ENCODE results near the gene HLA-DOB.

Gene HLA-DOB

DNA sequence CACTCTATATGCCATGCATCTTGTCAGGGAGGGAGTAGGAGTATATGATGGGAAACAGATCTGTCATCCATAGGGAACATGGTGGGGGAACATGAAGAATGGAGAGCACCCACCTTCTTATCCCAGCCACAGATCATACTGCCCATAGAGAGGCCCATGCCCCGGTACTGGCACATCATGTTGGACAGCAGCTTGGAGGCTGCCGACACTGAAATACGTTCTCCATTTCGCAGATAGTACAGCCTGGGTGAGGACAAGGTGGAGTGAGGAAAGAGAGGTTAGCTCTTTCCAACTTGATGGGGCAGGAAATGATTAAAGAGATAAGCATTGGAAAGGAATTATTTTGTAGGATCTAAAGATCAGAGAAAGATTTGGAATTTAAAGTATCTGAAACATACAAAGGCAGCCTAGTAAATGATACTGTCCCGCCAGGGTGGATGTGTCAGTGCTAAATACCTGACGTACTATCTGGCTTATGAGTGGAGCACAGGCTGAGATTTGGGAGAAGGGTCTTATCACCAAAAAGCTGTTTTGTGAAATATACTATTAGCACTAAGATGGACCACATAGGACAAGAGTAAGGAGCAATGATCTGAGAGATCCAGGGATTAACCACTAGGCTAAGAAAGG is 25.3 kb upstream of the HLA-DOB start:
- Histone ChIP-seq H2BK15ac (replicated peaks; ENCODE audit: low read depth) (no peak overlapping the region), H4K5ac (ENCODE audit: low read length) (no peak overlapping the region), H3K4me1 (ENCODE audit: control insufficient read depth, low read depth, low read length) (no peaks in the 10 kb centered on the region), H2AK5ac (ENCODE audit: low read length) (no peak overlapping the region), H3K23ac (ENCODE audit: low read length) (no peak overlapping the region), H3K18ac (ENCODE audit: low read length) (no peak overlapping the region), H3K9ac (ENCODE audit: low read length) (no peak overlapping the region), H2BK5ac (ENCODE audit: low read length) (no peak overlapping the region), H3K4ac (ENCODE audit: low read depth, low read length) (no peak overlapping the region), H3K56ac (ENCODE audit: low read length) (no peak overlapping the region), H3K4me2 (ENCODE audit: low read length) (no peak overlapping the region), H3K4me3 (ENCODE audit: low read length) (no peak overlapping the region), H4K8ac (ENCODE audit: low read depth, low read length) (no peak overlapping the region), H3K79me1 (ENCODE audit: low read length) (no peaks in the 10 kb centered on the region), H3K27me3 (ENCODE audit: insufficient read depth, low read length, poor library complexity) (peaks cover 2% of the 10 kb centered on the region), H3K79me2 (ENCODE audit: control insufficient read depth, insufficient read depth, low read length) (no peaks in the 10 kb centered on the region), H3K27ac (ENCODE audit: low read depth, low read length) (no peak overlapping the region), H3K36me3 (ENCODE audit: control insufficient read depth, insufficient read depth, low read length) (no peaks in the 10 kb centered on the region), H2BK120ac (ENCODE audit: low read depth, low read length) (no peak overlapping the region)
- no peak for DNase-seq
- no CpG with 5 or more reads among the region's 6 CpGs for WGBS (ENCODE audit: extremely low coverage, insufficient coverage, low lambda C conversion rate)

DNA sequence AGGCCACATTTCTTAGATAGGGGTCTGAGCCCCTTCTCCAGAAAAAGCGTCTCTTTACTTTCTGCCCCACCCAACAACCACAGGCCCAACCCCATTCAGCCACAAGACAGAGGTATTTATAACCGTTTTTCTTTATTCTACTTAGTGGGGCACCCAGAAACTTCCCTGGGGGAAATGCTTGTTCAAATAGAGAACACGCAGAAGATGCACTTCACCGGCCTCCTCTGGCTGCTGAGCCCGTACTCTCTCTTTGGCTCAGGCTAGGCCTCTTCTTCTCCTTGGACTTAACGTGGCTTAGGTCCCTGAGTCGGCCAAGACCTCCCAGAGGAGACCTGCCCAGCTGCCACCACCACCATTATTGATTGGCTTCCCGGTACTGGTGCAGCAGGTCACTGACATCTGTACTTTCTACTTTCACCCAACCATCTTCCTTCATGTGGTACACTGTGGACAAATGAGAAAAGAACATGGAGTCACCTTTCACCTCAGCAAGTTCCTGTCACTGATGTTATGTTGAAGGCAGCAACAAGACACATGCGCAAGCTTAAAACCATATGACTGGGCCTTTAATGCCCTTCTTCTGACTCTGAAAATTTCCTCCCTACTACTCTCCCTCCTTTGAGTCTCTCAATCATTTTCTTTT is 23.9 kb upstream of the HLA-DOB start:
- Histone ChIP-seq H2AK5ac (ENCODE audit: low read length) (no peak overlapping the region), H3K4me3 (ENCODE audit: low read length) (no peak overlapping the region), H2BK5ac (ENCODE audit: low read length) (no peak overlapping the region), H4K8ac (ENCODE audit: low read depth, low read length) (no peak overlapping the region), H3K9ac (ENCODE audit: low read length) (no peak overlapping the region), H3K27me3 (ENCODE audit: insufficient read depth, low read length, poor library complexity) (peaks cover 2% of the 10 kb centered on the region), H2BK120ac (ENCODE audit: low read depth, low read length) (no peak overlapping the region), H3K4me2 (ENCODE audit: low read length) (no peak overlapping the region), H3K18ac (ENCODE audit: low read length) (no peak overlapping the region), H3K4ac (ENCODE audit: low read depth, low read length) (no peak overlapping the region), H3K56ac (ENCODE audit: low read length) (no peak overlapping the region), H3K27ac (ENCODE audit: low read depth, low read length) (no peak overlapping the region), H3K4me1 (ENCODE audit: control insufficient read depth, low read depth, low read length) (no peaks in the 10 kb centered on the region), H3K23ac (ENCODE audit: low read length) (no peak overlapping the region), H3K36me3 (ENCODE audit: control insufficient read depth, insufficient read depth, low read length) (no peaks in the 10 kb centered on the region), H2BK15ac (replicated peaks; ENCODE audit: low read depth) (no peak overlapping the region), H3K79me1 (ENCODE audit: low read length) (no peaks in the 10 kb centered on the region), H4K5ac (ENCODE audit: low read length) (no peak overlapping the region), H3K79me2 (ENCODE audit: control insufficient read depth, insufficient read depth, low read length) (no peaks in the 10 kb centered on the region)
- DNase-seq, result no peak
- no CpG with 5 or more reads among the region's 9 CpGs for WGBS (ENCODE audit: extremely low coverage, insufficient coverage, low lambda C conversion rate)

DNA sequence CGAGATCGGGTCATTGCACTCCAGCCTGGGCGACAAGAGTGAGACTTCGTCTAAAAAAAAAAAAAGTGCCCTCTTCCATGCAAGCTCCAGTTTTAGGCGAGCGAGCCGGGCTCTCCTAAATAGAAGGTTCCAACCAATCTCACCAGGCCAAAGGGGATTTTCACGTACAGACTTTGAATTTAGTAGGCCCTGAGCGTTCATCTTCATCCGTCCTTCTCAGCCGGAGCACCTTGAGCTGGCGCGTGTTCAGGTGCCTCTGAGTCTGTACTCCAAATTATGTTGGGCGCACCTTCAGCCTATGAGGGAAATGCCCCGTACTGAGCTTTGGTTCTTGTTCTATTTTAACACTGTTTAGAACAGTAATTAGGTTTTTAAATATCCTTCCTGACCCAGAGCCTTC is 22.6 kb upstream of the HLA-DOB start:
- Histone ChIP-seq H2BK120ac (ENCODE audit: low read depth, low read length) (no peak overlapping the region), H3K4me2 (ENCODE audit: low read length) (no peak overlapping the region), H3K18ac (ENCODE audit: low read length) (no peak overlapping the region), H2AK5ac (ENCODE audit: low read length) (no peak overlapping the region), H2BK15ac (replicated peaks; ENCODE audit: low read depth) (no peak overlapping the region), H4K8ac (ENCODE audit: low read depth, low read length) (no peak overlapping the region), H3K79me2 (ENCODE audit: control insufficient read depth, insufficient read depth, low read length) (no peaks in the 10 kb centered on the region), H4K5ac (ENCODE audit: low read length) (no peak overlapping the region), H3K56ac (ENCODE audit: low read length) (no peak overlapping the region), H3K79me1 (ENCODE audit: low read length) (no peaks in the 10 kb centered on the region), H3K9ac (ENCODE audit: low read length) (no peak overlapping the region), H3K27me3 (ENCODE audit: insufficient read depth, low read length, poor library complexity) (peaks cover 2% of the 10 kb centered on the region), H2BK5ac (ENCODE audit: low read length) (no peak overlapping the region), H3K36me3 (ENCODE audit: control insufficient read depth, insufficient read depth, low read length) (no peaks in the 10 kb centered on the region), H3K4me3 (ENCODE audit: low read length) (no peak overlapping the region), H3K27ac (ENCODE audit: low read depth, low read length) (no peak overlapping the region), H3K4ac (ENCODE audit: low read depth, low read length) (no peak overlapping the region), H3K4me1 (ENCODE audit: control insufficient read depth, low read depth, low read length) (no peaks in the 10 kb centered on the region), H3K23ac (ENCODE audit: low read length) (no peak overlapping the region)
- no peak for DNase-seq
- WGBS (ENCODE audit: extremely low coverage, insufficient coverage, low lambda C conversion rate), result no CpG with 5 or more reads among the region's 15 CpGs

DNA sequence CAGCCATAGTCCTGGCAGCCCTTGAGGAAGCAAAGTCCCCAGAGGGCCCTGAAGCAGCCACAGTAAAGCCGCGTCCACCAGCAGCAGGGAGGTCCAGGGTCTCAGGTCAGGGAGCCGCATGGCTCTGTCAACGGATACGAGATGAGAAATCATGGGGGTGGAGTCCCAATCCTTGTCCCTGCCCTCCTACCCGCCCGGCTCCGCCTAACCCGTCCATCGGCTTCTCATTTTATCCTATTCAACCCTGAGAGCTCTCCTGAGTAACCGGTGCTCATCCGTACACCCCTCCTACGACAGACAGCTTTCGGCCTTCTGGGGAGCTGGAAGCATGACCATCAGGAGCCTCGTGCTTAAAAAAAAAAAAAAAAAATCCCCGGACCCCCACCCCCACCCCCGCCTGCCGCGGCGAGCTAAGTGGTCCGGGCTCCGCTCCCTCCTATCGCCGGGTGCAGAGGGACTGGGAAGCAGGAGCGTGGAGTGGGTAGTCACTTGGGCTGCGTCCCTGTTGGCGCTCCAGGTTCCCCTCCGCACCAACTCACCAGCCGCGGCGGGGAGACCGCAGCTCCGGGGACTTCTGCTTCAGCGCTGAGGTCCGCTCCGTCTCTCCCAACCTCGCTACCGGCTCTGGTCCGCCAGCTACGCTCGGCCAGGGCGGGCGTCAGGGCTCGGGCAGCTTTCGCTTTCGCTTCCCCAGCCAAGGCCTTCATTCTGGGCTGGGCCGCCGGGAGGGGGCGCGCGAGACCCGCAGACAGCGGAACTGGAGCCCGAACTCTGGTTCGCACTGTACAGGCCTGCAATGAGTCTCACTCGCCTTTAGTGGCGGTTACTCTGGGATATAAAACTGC is 21.5 kb upstream of the HLA-DOB start, which contains the start of gene TAP2:
TAP2 (minus strand) TSS at position 626 of the 845 bp plus-strand sequence; CDS start at position 120, 506 bp downstream.
- no peaks in the 10 kb centered on the region for H3K4me1 ChIP-seq (ENCODE audit: control insufficient read depth, low read depth, low read length)
- H3K36me3 ChIP-seq (ENCODE audit: control insufficient read depth, insufficient read depth, low read length), result no peaks in the 10 kb centered on the region
- H3K27me3 ChIP-seq (ENCODE audit: insufficient read depth, low read length, poor library complexity), result peaks cover 2% of the 10 kb centered on the region
- peak within 1 kb of the TSS; percentile 18 for H3K23ac ChIP-seq (ENCODE audit: low read length)
- no peaks in the 10 kb centered on the region for H3K79me1 ChIP-seq (ENCODE audit: low read length)
- no peak within 1 kb of the TSS for H2BK5ac ChIP-seq (ENCODE audit: low read length)
- H3K4me2 ChIP-seq (ENCODE audit: low read length), result peak within 1 kb of the TSS; percentile 58
- H3K4ac ChIP-seq (ENCODE audit: low read depth, low read length), result peak within 1 kb of the TSS; percentile 74
- peak within 1 kb of the TSS; percentile 65 for H3K4me3 ChIP-seq (ENCODE audit: low read length)
- no peaks in the 10 kb centered on the region for H3K79me2 ChIP-seq (ENCODE audit: control insufficient read depth, insufficient read depth, low read length)
- H3K27ac ChIP-seq (ENCODE audit: low read depth, low read length), result no peak within 1 kb of the TSS
- H3K18ac ChIP-seq (ENCODE audit: low read length), result no peak within 1 kb of the TSS
- no CpG with 5 or more reads among the region's 57 CpGs for WGBS (ENCODE audit: extremely low coverage, insufficient coverage, low lambda C conversion rate)
- peak; percentile 92 for DNase-seq
- no peak within 1 kb of the TSS for H2BK120ac ChIP-seq (ENCODE audit: low read depth, low read length)
- H4K5ac ChIP-seq (ENCODE audit: low read length), result no peak within 1 kb of the TSS
- no peak within 1 kb of the TSS for H2AK5ac ChIP-seq (ENCODE audit: low read length)
- H3K9ac ChIP-seq (ENCODE audit: low read length), result peak within 1 kb of the TSS; percentile 77
- no peak within 1 kb of the TSS for H2BK15ac ChIP-seq (replicated peaks; ENCODE audit: low read depth)
- peak within 1 kb of the TSS; percentile 94 for H3K56ac ChIP-seq (ENCODE audit: low read length)
- H4K8ac ChIP-seq (ENCODE audit: low read depth, low read length), result no peak within 1 kb of the TSS

DNA sequence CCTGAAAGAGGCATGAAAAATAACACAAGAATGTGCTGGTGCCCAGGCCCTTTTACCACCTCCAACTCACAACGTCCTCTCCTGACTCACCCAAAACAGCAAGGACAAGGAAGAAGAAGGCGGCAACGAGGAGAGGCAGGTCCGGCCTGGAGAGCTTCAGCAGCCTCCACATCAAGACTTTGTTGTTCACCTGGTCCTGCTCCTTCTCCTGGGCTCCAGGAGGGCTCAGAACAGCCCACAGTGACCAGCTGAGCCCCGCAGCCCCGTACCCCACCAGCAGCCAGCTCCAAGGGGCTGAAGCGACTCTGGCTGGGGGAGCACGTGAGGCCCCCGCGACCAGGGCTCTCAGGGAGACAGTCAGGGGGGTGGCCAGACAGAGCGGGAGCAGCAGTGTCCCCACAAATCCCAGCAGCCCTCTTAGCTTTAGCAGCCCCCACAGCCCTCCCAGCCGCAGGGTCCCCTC is 20.9 kb upstream of the HLA-DOB start:
- Histone ChIP-seq H2BK15ac (replicated peaks; ENCODE audit: low read depth) (no peak overlapping the region), H3K56ac (ENCODE audit: low read length) (peak overlapping the region; percentile 18), H3K4me2 (ENCODE audit: low read length) (peak overlapping the region; percentile 45), H3K4me1 (ENCODE audit: control insufficient read depth, low read depth, low read length) (no peaks in the 10 kb centered on the region), H3K79me1 (ENCODE audit: low read length) (no peaks in the 10 kb centered on the region), H3K79me2 (ENCODE audit: control insufficient read depth, insufficient read depth, low read length) (no peaks in the 10 kb centered on the region), H2BK120ac (ENCODE audit: low read depth, low read length) (no peak overlapping the region), H3K27ac (ENCODE audit: low read depth, low read length) (no peak overlapping the region), H4K5ac (ENCODE audit: low read length) (no peak overlapping the region), H2AK5ac (ENCODE audit: low read length) (no peak overlapping the region), H3K18ac (ENCODE audit: low read length) (no peak overlapping the region), H4K8ac (ENCODE audit: low read depth, low read length) (no peak overlapping the region), H3K9ac (ENCODE audit: low read length) (peak overlapping the region; percentile 21), H3K4me3 (ENCODE audit: low read length) (no peak overlapping the region), H3K4ac (ENCODE audit: low read depth, low read length) (peak overlapping the region; percentile 74), H3K36me3 (ENCODE audit: control insufficient read depth, insufficient read depth, low read length) (no peaks in the 10 kb centered on the region), H2BK5ac (ENCODE audit: low read length) (no peak overlapping the region), H3K27me3 (ENCODE audit: insufficient read depth, low read length, poor library complexity) (no peaks in the 10 kb centered on the region), H3K23ac (ENCODE audit: low read length) (peak overlapping the region; percentile 18)
- WGBS (ENCODE audit: extremely low coverage, insufficient coverage, low lambda C conversion rate), result no CpG with 5 or more reads among the region's 12 CpGs
- peak; percentile 5 for DNase-seq
